ENCODE data around the gene FBXO48. TPM values are rescaled to one million over a fixed set of nuclear protein-coding genes. Genes with fewer than 3 reads are reported as not detected.
A peak's percentile ranks its signal among the peaks of the same experiment; 100 is the strongest.

Gene FBXO48
- total RNA-seq, 1 donor from 2014 or later = 0.34 TPM

DNA sequence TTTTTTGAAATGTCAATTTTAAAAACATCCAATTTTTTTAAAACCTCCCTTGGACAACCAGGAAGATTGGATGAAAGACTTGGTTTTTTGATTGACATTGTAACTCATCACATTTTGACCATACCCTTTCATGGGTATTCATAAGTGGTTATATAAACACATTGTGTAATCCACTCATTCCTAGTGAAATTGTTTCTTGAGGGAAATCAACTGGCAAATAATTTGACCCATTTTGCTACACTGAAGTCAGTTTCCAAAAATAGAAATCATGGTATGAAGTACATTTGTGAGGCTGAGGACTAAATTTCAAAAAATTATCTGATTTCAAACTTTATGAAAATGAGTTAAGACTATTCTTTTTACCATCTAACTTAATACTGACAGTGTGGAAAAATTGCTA is 31.5 kb downstream of the FBXO48 start:
- DNase-seq = no peak

GRCh38 chr2:68434981-68435380 is 32.1 kb downstream of the FBXO48 start:
- no peak for DNase-seq

- DNase-seq = no peak
Observed at GRCh38 chr2:68432696-68433658, 34.1 kb downstream of the FBXO48 start.

DNA sequence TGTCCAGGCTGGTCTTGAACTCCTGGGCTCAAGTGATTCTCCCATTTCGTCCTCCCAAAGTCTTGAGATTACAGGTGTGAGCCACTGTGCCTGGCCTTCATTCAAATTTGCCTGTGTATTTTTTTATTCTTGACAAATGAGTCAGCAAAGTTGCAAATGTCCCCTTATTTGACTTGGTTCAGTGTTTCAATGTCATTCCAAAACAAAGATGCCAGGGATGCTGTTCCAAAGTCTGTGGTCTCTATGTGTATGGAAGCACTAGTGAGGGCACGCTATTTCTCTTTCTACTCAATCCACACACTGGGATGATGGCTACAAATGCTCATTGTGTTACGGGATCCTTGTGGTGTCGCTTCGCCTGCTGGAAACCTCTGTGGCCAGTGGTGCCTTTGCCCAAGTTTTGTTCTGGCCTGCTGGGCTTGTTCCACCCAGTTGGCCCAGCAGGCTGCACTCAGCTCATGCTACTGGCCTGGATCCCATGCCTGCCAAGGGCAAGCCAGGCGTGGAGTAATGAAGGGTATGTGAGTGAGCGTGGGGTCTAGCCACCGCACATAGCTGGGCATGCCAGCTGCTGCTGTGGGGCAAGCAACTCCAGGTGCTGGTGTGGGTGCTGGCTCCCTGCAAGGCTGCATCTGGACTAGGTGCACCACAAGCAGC is 35.6 kb downstream of the FBXO48 start:
- no peak for DNase-seq

DNA sequence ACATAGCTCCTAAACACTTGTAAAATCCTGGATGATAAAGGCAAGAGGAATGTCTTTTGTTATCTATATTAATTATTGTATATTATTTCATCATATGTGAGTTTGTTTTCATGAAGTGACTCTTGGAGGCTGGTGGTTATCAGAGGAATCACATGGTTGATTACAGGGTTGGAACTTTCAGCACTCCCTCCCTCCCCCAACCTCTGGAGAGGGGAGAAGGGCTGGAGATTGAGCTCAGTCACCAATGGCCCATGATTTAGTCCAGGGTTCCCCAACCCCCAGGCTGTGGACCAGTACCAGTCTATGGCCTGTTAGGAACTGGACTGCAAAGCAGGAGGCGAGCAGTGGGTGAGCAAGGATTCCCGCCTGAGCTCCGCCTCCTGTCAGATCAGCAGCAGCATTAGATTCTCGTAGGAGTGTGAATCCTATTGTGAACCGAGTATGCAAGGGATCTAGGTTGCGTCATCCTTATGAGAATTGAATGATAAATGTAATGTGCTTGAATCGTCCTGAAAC is 37.7 kb downstream of the FBXO48 start:
- DNase-seq = no peak

GRCh38 chr2:68428746-68429145 is 38.3 kb downstream of the FBXO48 start:
- DNase-seq = no peak

- no peak for DNase-seq
Observed at GRCh38 chr2:68428126-68428525, 39.0 kb downstream of the FBXO48 start.

- peak; percentile 26 for DNase-seq
Observed at GRCh38 chr2:68426848-68427579, 40.1 kb downstream of the FBXO48 start.

- no peak for DNase-seq
Observed at GRCh38 chr2:68426446-68426845, 40.6 kb downstream of the FBXO48 start.

- no peak for DNase-seq
Observed at GRCh38 chr2:68425503-68425902, 41.6 kb downstream of the FBXO48 start.

DNA sequence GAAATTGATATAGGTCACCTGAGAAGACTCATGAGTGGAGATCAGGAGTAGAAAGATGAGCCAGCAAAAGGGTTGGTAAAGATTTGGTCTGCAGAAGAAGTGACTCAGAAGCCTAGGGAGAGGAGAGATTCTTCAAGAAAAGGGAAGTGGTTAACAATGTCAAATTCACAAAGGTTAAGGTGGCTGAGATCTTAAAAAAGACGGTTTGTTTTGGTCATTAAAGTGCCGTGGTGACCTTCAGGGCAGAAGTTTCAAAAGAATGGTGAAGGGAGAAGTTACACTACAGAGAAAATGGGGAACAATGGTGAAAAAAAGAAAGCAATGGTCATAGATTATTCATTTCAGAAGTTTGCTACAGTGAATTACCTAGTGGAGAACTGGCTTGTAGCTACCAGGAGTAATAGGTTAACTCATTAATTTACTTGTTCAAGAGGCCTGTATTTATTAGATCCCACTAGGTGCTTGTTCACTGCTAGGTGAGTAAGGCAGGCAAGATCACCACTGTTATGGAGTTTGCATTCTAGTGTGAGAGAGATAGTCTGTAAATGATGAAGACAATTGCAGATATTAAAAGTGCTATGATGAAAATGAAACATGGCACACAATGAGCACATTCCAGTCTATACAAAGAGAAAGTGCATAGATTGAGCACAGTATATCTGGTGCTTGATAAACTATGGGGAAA is 43.0 kb downstream of the FBXO48 start:
- DNase-seq = no peak

DNA sequence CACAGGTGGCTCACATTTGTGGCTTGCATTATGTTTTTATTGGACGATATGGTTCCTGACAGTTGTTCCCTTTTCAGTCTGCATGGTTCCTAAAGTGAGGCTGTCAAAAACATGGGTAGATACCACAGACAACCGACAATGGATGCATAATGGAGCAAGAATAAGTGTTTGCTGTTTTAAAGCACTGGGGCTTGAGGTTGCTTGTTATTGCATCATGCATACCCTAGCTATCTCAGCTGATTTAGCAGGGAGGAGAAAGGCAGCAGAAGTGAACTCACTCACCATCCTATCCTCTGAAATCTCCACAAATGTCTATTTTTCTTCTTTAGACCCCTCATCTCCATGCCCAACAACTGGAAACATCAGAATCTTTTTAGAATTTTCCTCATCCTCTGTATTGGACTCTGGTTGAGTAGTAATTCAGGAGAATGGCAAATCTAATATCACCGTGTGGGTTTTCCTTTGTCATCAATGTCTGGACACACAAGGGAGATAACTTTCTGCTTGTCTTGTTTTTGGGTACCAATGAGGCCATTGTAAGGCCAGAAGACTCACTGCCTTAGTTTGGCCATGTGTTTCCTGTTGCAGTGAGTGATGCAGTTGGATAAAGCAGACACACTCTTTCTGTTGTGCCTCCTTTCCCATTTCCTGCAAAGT is 46.7 kb downstream of the FBXO48 start:
- DNase-seq = no peak

- DNase-seq = no peak
Observed at GRCh38 chr2:68418855-68419254, 48.2 kb downstream of the FBXO48 start.

DNA sequence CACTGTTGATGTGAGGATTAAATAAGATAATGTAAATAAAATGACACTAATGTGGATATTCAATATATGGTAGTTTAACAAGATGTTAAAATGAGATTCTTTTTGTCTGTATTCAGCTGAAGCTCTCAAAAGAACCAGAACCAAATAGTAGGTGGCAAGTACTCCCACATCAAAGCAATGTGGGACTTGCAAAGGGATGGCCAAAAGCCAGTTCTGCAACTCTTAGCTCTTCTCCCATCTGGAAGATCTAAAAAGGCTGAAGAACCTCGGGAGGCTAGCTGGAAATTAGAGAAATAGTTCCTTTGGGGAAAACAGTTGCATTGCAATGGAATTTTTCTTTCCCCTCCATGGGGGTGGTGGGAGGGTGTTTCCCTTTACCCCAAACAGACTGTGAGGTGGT is 48.7 kb downstream of the FBXO48 start:
- no peak for DNase-seq

GRCh38 chr2:68417926-68418325 is 49.2 kb downstream of the FBXO48 start:
- no peak for DNase-seq

GRCh38 chr2:68416081-68416675 is 50.9 kb downstream of the FBXO48 start:
- DNase-seq = no peak

- no peak for DNase-seq
Observed at GRCh38 chr2:68415521-68415920, 51.6 kb downstream of the FBXO48 start.

- no peak for DNase-seq
Observed at GRCh38 chr2:68414876-68415275, 52.2 kb downstream of the FBXO48 start.

GRCh38 chr2:68414452-68414851 is 52.6 kb downstream of the FBXO48 start:
- no peak for DNase-seq

- no peak for DNase-seq
Observed at GRCh38 chr2:68413466-68413865, 53.6 kb downstream of the FBXO48 start.

- DNase-seq = no peak
Observed at GRCh38 chr2:68412127-68412819, 54.8 kb downstream of the FBXO48 start.
